Measurements from ENCODE around the gene DUSP1. TPM values are rescaled to one million over a fixed set of nuclear protein-coding genes. Genes with fewer than 3 reads are reported as not detected.

DUSP1 gene
- total and polyA plus RNA-seq, 10 of the 15 experiments (the other 5 are each of a cell fraction or from before 2014, with no cell fraction given) = 1.4 to 6.2 (median 3.9) TPM

DNA sequence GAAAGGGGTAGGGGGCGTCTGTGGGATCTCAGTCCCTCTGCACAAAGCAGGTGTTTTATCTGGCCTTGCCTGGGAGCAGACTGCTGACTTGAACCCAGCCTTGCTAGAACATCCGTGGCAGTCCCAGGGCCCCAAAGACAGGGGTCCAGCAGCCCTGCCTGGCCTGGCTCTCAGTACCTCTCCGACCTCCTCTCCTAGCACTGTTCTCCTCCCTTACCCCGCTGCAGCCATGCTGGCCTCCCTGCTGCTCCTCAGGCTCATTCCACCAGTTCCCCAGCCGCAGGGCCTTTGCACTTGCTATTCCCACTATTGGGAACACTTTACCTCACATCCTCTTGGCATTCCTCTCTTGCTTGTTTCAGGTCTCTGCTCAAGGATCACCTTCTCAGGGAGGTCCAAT, 45.2 kb downstream of the DUSP1 start:
- Histone ChIP-seq H2AFZ (ENCODE audit: control insufficient read depth, low read depth, low read length) (no peak overlapping the region), H3K4me3 (no peak overlapping the region), H3K4me1 (ENCODE audit: control insufficient read depth, insufficient read depth, low read length) (no peaks in the 10 kb centered on the region), H3K9ac (ENCODE audit: control insufficient read depth, insufficient read depth, low read length) (no peak overlapping the region), H3K79me2 (ENCODE audit: control insufficient read depth, insufficient read depth, low read length) (no peaks in the 10 kb centered on the region), H4K20me1 (ENCODE audit: control insufficient read depth, insufficient read depth) (no peaks in the 10 kb centered on the region), H3K9me3 (replicated peaks; ENCODE audit: control insufficient read depth, insufficient read depth, low read length) (no peaks in the 10 kb centered on the region), H3K36me3 (ENCODE audit: control insufficient read depth in 2 of 2, insufficient read depth in 2 of 2, low read length in 1 of 2) (no peaks in the 10 kb centered on the region), H3K27ac (ENCODE audit: control insufficient read depth, insufficient read depth) (no peak overlapping the region), H3K4me2 (ENCODE audit: control insufficient read depth, insufficient read depth) (no peak overlapping the region), H3K27me3 (replicated peaks in 1 of 2; ENCODE audit: control insufficient read depth in 2 of 2, insufficient read depth in 2 of 2, low read length in 1 of 2) (no peaks in the 10 kb centered on the region; a peak in 1 of 4 replicates)
- intact Hi-C loops (cut with micrococcal nuclease; ENCODE audit: unreplicated experiment) (no loop called here), in situ Hi-C loops (cut with MboI) (no loop called here)
- POLR2A ChIA-PET = no interaction called here
- RAD21 ChIA-PET (ENCODE audit: unreplicated experiment) = no interaction called here
- no TSS peak for BruUV-seq (replicated peaks)
- TF ChIP-seq, protein P1, sequence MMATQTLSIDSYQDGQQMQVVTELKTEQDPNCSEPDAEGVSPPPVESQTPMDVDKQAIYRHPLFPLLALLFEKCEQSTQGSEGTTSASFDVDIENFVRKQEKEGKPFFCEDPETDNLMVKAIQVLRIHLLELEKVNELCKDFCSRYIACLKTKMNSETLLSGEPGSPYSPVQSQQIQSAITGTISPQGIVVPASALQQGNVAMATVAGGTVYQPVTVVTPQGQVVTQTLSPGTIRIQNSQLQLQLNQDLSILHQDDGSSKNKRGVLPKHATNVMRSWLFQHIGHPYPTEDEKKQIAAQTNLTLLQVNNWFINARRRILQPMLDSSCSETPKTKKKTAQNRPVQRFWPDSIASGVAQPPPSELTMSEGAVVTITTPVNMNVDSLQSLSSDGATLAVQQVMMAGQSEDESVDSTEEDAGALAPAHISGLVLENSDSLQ (IDR thresholded peaks at IDR 0.05) = no peak
- FAIRE-seq (no peak), ATAC-seq (no peak), DNase-seq (ENCODE audit: low read depth, low spot score) (no peak)
- 34% methylated on average over 5 of the region's 5 CpGs for WGBS (ENCODE audit: insufficient coverage, insufficient replicate concordance, low lambda C conversion rate, missing lambda C conversion rate)
- CTCF ChIA-PET = interaction anchor here (1.2 to 3.5 kb wide), 2 partner anchors 12 to 207 kb away, joined by 4 to 23 read pairs; no protein-coding TSS in a partner anchor
- SMC1A ChIA-PET (ENCODE audit: uncharacterized antibody, unreplicated experiment) = no interaction called here

DNA sequence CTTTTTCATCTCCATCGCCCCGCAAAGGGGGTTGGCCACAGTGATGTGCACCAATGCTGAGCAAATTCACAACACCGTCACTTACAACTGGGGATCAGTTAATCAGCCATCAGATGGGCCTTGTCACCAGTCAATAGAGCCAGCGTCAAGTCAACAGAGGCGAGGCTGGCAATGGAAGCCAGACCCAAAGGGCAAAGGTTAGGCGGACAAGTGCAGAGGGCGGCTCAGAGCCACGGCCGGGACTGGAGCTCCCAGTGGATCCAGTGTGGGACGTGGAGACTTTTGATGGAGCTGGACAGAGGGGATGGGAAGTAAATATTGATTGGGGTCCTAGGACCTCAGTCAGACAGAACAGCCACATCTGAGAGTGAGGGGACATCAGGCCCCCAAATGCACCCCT, 45.7 kb downstream of the DUSP1 start:
- no peak overlapping the region for H3K4me3 ChIP-seq
- H3K9ac ChIP-seq (ENCODE audit: control insufficient read depth, insufficient read depth, low read length) = no peak overlapping the region
- H4K20me1 ChIP-seq (ENCODE audit: control insufficient read depth, insufficient read depth) = no peaks in the 10 kb centered on the region
- H3K27ac ChIP-seq (ENCODE audit: control insufficient read depth, insufficient read depth) = no peak overlapping the region
- in situ Hi-C loops (cut with MboI) = no loop called here
- ChIA-PET SMC1A (ENCODE audit: uncharacterized antibody, unreplicated experiment) (no interaction called here), CTCF (interaction anchor here (1.0 to 3.5 kb wide), 4 partner anchors 12 to 190 kb away, joined by 3 to 23 read pairs (median 4); no protein-coding TSS in a partner anchor), POLR2A (no interaction called here), RAD21 (ENCODE audit: unreplicated experiment) (interaction anchor here (1.5 kb wide), 1 partner anchor 10 kb away, joined by 6 read pairs; no protein-coding TSS in a partner anchor)
- DNase-seq (ENCODE audit: low read depth, low spot score) = no peak
- FAIRE-seq = no peak
- H3K79me2 ChIP-seq (ENCODE audit: control insufficient read depth, insufficient read depth, low read length) = no peaks in the 10 kb centered on the region
- intact Hi-C loops (cut with micrococcal nuclease; ENCODE audit: unreplicated experiment) = no loop called here
- no peaks in the 10 kb centered on the region for H3K4me1 ChIP-seq (ENCODE audit: control insufficient read depth, insufficient read depth, low read length)
- no peaks in the 10 kb centered on the region for H3K36me3 ChIP-seq (ENCODE audit: control insufficient read depth in 2 of 2, insufficient read depth in 2 of 2, low read length in 1 of 2)
- no TSS peak for BruUV-seq (replicated peaks)
- 86% methylated on average over 10 of the region's 10 CpGs for WGBS (ENCODE audit: insufficient coverage, insufficient replicate concordance, low lambda C conversion rate, missing lambda C conversion rate)
- H3K9me3 ChIP-seq (replicated peaks; ENCODE audit: control insufficient read depth, insufficient read depth, low read length) = no peaks in the 10 kb centered on the region
- no peak overlapping the region for H2AFZ ChIP-seq (ENCODE audit: control insufficient read depth, low read depth, low read length)
- H3K4me2 ChIP-seq (ENCODE audit: control insufficient read depth, insufficient read depth) = no peak overlapping the region
- H3K27me3 ChIP-seq (replicated peaks in 1 of 2; ENCODE audit: control insufficient read depth in 2 of 2, insufficient read depth in 2 of 2, low read length in 1 of 2) = no peaks in the 10 kb centered on the region; a peak in 1 of 4 replicates
- TF ChIP-seq, protein P2, sequence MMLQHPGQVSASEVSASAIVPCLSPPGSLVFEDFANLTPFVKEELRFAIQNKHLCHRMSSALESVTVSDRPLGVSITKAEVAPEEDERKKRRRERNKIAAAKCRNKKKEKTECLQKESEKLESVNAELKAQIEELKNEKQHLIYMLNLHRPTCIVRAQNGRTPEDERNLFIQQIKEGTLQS (IDR thresholded peaks at IDR 0.05; ENCODE audit: borderline replicate concordance, extremely low read depth, low read depth, low read length) = no peak
- TF ChIP-seq MEF2B (IDR thresholded peaks at IDR 0.05; ENCODE audit: partially characterized antibody, poor library complexity, severe bottlenecking) (no peak), RB1 (IDR thresholded peaks at IDR 0.05; ENCODE audit: borderline replicate concordance) (no peak), TCF7 (IDR thresholded peaks at IDR 0.05; ENCODE audit: borderline replicate concordance) (no peak)
- no peak for ATAC-seq

Measured in GM12878 (cell line).